HUDEP-2 (cell line): ENCODE measurements around the gene ZDHHC11B.
"Not testable (repeated sequence)": the region's sequence is repeated elsewhere in the genome, so short reads cannot be mapped to it uniquely, and the experiment has no call there.

ENCODE experiments used
- DNase-seq, 76 experiments: peaks; one replicate each; lab custom pipeline; 2025; ENCODE audit not compliant: unreplicated experiment in 76 of 76; lab: John Stamatoyannopoulos, UW

The ZDHHC11B gene

DNA sequence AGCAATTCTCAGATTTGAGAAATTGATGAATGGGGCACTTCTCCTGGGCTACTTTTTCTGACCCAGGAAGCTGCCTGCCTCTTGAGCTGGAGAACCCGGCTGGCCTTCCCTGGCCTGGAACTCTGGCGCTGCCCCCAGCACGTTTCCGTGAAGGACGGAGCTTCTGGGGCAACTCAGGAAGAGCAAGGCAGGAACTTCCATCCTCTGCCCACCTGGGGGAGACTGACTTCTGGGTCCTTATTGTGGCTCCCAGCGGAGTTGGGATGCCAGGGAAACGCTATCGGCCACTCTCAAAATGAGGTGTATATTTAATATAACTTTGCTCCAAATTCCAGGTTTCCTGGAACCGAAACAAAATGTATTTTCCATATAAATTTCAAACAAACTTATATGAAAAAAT is 57.4 kb downstream of the ZDHHC11B start:
- DNase-seq: not testable (repeated sequence)

GRCh38 chr5:723865-724264 is 60.7 kb downstream of the ZDHHC11B start:
- not testable (repeated sequence) for DNase-seq

GRCh38 chr5:723309-723708 is 61.2 kb downstream of the ZDHHC11B start:
- not testable (repeated sequence) for DNase-seq

GRCh38 chr5:719379-719778 is 65.2 kb downstream of the ZDHHC11B start:
- not testable (repeated sequence) for DNase-seq

DNA sequence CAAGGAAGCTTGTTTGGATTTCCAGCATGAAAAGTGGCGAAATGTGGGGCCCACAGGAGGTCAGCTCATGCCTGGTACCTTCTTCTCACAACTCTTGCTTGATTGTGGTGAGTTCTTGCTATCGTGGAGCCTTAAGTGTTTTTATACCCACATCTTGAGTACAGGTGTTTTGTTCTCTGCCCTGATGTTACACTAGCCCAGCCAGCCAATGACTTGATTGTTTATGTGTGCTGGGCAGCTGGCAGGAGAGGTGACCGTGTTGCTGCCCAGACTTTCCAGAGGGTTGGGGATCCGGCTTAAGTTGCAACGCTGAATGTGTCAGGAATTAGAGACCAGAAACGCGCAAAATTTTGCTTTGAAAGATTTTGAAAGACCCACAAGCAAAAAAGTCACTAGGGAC is 67.4 kb downstream of the ZDHHC11B start:
- no peak for DNase-seq

GRCh38 chr5:716740-717139 is 67.8 kb downstream of the ZDHHC11B start:
- DNase-seq: not testable (repeated sequence)

DNA sequence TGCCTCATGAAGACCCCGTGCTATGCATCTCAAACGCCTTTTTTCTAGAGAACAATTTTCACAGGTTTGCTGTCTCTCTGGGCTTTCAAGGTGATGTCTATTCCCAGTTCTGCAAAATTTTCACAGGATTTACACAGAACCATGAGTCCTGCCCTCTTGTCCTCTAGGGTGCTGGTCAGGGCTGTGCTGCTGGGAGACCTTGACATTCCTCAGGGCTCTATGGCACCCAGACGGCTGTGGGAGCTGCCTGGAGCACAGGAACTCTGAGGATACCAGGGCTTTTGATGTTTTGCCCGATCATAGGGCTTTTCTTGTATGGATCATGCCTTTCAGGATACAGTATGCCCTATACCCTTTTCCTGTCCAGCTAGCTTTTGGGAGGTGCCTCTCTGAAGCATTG is 68.9 kb downstream of the ZDHHC11B start:
- DNase-seq: not testable (repeated sequence)

- DNase-seq: not testable (repeated sequence)
Measured at GRCh38 chr5:714215-715118, 70.1 kb downstream of the ZDHHC11B start.

DNA sequence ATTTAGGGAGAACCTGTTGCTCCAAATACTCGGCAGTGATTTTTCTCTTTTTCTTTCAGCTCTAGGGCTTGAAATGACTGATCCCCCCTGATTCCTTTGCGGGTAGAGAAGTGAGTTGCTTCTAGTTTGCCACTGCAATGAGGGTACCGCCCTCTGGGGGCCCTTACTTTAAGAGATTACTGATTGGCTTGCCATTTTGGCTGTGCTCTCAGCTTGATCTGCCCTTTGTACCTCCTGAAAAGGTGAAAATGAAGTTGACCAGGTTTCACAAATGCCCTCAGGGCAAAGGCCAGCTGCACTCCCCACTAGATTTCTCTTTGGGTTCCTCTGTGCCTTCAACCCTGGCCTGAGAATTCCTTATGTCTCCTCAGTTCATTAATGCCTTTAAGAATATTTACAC is 70.8 kb downstream of the ZDHHC11B start:
- not testable (repeated sequence) for DNase-seq

DNA sequence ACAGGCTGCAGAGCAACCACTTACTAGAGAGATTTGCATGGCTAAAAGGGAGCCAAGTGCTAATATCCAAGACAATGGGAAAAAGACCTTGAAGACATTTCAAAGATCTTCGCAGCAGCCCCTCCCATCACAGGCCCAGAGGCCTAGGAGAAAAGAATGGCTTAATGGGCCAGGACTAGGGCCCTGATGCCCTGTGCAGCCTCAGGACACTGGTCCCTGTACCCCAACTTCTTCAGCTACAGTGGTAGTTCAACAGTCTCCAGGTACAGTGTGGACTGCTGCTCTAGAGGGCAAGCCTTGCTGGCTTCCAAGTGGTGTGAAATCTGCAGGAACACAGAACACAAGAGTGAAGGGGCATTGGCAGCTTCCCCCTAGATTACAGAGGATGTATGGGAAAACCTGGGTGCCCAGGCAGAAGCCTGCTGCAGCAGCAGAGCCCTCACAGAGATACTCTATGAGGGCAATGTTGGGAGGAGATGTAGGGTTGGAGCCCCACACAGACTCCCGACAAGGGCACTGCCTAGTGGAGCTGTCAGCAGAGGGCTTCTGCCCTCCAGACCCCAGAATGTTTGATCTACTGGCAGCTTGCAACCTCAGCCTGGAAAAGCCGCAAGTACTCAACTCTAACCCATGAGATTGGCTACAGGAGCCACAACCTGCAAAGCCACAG is 75.5 kb downstream of the ZDHHC11B start:
- not testable (repeated sequence) for DNase-seq

GRCh38 chr5:708374-708773 is 76.2 kb downstream of the ZDHHC11B start:
- not testable (repeated sequence) for DNase-seq

DNA sequence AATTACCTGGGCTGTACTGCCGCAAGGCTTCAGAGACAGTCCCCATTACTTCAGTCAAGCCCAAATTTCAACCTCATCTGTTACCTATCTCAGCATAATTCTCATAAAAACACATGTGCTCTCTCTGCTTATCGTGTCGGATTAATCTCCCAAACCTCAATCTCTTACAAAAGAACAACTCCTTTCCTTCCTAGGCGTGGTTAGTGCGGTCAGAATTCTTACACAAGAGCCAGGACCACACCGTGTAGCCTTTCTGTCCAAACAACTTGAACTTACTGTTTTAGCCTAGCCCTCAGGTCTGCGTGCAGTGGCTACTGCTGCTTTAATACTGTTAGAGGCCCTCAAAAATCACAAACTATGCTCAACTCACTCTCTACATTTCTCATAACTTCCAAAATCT is 78.4 kb downstream of the ZDHHC11B start:
- DNase-seq: not testable (repeated sequence)

DNA sequence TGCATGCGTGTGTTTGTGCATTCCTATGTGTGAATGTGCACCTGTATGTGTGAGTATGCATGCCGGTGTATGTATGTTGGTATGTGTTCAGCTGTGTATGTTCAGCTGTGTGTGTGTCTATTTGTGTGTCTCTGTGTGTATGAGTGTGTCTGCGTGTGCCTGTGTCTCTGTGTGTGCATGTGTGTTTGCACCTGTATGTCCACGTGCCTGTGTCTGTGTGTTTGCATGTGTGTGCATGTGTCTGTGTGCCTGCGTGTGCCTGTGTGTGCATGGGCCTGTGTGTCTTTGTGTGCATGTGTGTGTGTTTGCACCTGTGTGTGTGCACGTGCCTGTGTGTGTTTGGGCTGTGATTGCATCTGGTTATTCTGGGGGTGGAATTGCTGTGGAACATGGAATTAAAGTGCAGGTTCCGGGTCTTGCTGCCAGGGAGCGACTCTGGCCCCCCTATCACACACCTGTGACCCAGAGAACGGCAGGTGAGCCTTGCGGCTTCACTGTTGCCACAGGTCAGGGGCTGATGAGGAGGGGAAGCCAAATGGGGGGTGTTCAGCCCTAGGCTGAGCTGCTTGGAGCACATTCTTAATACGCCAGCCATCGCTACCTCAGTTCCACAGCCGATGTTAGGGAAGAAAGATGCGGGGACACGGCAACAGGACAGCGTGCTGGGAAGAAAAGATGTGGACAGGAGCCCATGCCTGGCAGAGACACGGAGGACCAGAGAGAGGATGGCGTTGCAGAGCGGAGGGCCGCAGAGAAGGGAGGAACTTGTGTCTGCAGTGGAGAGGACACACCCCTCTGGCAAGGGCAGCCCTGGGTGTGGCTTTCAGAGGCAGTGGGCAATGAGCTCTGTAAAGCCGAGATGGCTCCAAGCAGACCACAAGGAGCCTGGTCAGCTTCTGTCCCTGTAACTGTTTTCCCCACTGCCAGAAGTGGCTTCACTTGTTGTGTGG is 87.5 kb downstream of the ZDHHC11B start:
- peak in 1 of 76 experiments; percentile 10 for DNase-seq

DNA sequence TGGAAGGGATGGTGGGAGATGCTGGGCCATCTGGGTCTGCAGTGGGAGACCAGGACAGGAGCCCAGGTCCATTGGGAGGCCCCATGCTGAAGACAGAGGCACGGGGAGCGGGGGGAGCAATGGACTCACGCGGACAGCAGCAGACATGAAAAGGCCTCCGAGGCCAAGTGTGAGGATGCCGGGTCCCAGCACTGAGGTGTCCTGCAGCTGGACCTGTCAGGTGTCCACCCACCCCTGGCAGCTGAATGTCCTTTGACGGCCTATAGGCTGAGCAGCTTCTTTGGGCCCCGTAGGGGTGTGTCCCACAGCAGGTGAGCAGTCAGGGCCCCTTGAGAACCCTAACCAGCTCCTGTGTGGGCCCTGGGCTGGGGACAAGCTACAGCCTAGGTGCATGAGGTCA is 88.3 kb downstream of the ZDHHC11B start:
- DNase-seq: not testable (repeated sequence)

- DNase-seq: not testable (repeated sequence)
Measured at GRCh38 chr5:695475-695874, 89.1 kb downstream of the ZDHHC11B start.

GRCh38 chr5:694042-694431 is 90.5 kb downstream of the ZDHHC11B start:
- not testable (repeated sequence) for DNase-seq

- peak in 54 of 76 experiments; percentile 8 to 80 (median 55) for DNase-seq
Measured at GRCh38 chr5:693271-694041, 91.1 kb downstream of the ZDHHC11B start, which contains the start of gene TPPP. Gene TPPP, minus strand, starts transcription at chr5:693352. Its CDS starts 15,292 bp downstream, at chr5:678060.

GRCh38 chr5:692529-693041 is 91.9 kb downstream of the ZDHHC11B start:
- DNase-seq: peak in 1 of 76 experiments; percentile 28

DNA sequence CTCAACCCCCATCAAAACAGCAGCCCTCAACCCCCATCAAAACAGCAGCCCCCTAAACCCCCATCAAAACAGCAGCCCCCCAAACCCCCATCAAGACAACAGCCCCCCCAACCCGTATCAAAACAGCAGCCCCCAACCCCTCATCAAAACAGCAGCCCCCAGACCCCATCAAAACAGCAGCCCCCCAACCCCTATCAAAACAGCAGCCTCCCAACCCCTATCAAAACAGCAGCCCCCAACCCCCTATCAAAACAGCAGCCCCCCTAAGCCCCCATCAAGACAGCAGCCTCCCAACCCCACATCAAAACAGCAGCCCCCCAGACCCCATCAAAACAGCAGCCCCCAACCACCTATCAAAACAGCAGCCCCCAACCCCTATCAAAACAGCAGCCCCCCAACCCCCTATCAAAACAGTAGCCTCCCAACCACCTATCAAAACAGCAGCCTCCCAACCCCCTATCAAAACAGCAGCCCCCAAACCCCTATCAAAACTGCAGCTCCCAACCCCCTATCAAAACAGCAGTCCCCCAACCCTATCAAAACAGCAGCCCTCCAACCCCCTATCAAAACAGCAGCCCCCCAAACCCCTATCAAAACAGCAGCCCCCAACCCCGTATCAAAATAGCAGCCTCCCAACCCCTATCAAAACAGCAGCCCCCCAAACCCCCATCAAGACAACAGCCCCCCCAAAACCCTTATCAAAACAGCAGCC is 92.6 kb downstream of the ZDHHC11B start:
- DNase-seq: no peak
